NCI-H1694 (cell line): ENCODE data around the gene HSCB.
"Not testable (repeated sequence)": the region's sequence is repeated elsewhere in the genome, so short reads cannot be mapped to it uniquely, and the experiment has no call there.

Experiments used
- DNase-seq: peaks from one replicate; lab custom pipeline; 2025; lab: John Stamatoyannopoulos, UW

HSCB gene

DNA sequence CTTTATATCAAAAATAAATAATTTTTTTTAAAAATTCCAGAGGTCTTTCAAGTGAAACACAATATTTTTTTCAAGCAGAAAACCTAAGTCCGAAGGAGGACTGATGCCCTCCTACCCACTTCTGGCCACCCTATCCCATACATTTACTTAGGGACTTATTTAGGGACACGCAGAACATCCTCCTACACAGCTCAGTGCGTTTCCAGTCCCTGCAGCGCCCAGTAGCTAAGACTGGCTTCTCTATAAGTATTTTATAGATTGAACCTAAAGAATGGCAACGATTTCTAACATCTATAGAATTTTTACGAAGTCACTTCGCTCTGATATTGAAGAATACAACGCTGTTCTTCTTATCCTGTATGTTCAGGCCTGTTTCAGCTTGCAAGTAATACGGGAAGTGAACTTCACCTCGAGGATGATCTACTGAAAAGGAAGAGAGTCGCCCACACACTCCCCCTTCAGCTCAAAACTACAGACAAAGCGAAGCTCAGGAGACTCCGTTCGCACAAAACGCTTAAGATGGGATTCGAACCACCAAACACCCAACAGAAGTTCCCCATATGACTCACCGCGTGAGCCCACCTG is 547 bp upstream of the HSCB start:
- DNase-seq = peak; percentile 35

DNA sequence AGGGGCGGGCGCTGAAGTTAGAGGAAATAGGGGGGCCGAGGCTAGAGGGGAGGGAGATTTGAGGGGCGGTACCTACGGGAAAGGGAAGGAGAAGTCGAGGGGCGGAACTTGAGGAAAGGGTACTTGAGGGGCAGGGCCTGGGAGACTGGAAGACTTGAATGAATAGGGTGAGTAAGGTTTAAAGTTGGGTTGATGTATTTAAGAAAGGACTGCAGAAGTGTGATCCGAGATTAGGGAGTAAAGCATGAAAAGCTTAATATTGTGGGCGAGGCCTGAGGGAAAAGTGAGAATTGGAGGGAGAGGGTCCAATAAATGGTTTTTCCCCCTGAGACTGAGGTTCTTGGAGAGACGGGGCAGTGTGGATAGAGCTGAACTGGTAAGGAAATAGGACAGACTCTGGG is 723 bp downstream of the HSCB start:
- no peak for DNase-seq

DNA sequence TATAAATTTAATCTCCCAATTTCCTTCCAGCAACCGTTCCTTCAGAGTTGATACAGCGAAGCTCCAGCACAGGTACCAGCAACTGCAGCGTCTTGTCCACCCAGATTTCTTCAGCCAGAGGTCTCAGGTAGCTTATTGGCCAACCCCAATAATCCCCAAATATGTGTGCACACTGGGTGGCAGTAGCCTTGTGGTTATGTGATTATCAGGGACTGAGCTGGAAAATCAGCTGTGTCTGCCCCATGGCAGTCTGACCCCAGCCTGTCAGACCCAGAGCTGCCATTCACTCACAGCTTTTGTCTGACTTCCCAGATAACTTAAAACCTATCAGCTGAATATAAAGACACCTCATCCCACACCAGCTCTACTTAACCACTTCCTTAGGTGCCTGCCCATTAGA is 2.0 kb downstream of the HSCB start:
- DNase-seq = no peak

DNA sequence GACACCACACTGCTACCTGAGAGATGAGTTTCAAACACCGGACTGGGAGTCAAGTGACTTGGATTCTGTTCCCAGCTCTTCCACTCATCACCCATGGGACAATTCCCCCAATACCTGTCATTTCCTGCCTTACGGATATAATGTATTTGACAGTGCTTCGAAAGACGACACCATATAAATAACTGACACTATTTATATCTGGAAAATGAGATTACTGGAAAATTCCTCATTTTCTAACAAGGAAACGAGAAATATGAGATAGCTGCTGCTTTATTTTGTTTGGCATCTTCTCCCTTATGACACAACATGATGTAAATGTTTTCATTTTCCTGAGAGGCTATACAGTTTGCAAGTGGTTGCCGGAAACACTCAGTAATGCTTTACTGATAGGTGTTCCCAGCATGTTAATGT is 8.6 kb downstream of the HSCB start:
- DNase-seq = no peak

DNA sequence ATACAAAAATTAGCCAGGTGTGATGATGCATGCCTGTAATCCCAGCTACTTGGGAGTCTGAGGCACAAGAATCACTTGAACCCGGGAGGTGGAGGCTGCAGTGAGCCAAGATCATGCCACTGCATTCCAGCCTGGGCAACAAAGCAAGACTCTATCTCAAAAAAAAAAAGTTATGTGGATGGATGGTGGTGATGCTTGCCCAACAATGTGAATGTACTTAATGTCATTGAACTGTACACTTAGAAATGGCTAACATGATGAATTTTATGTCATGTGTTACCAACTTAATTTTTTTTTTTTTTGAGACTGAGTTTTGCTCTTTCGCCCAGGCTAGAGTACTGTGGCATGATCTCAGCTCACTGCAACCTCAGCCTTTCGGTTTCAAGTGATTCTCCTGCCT is 12.7 kb downstream of the HSCB start:
- not testable (repeated sequence) for DNase-seq

DNA sequence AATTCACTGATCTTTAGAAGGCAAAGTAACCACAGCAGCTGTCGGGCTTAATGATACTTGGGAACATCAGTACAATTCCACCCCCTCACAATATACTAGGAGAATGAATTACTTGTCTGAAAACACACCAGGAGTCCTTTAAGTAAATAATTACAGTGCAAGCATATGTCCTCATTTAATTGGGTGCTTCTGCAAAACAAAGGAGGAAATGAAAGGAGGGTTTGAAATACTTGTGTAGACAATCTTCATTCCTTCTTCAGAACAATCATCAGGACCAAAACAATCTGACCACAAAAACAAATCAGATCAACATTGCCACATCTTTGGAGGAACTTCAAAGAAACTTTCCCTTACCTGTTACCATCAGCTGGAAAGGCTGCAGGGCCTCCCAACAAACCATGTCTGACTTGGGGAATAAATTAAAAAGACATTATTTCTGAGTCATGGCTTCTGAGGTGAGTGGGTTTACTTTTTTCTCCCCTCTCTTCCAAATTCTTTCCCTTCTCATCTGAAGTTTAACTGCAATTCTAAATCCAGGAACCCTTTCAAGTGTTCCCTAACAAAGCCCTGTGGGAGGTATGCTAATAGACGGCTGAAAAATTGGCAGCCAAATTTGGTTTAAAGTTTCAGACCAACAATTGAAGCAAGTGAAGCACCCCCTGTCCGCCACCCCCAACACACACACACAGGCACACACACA is 18.2 kb downstream of the HSCB start:
- peak; percentile 5 for DNase-seq

DNA sequence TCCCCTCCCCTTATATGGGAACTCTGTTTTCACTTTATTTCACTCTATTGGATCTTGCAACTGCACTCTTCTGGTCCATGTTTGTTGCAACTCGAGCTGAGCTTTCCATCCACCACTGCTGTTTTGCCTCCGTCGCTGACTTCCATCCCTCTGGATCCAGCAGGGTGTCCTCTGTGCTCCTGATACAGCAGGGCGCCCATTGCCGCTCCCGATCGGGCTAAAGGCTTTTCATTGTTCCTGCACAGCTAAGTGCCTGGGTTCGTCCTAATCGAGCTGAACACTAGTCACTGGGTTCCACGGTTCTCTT is 19.6 kb downstream of the HSCB start:
- no peak for DNase-seq

DNA sequence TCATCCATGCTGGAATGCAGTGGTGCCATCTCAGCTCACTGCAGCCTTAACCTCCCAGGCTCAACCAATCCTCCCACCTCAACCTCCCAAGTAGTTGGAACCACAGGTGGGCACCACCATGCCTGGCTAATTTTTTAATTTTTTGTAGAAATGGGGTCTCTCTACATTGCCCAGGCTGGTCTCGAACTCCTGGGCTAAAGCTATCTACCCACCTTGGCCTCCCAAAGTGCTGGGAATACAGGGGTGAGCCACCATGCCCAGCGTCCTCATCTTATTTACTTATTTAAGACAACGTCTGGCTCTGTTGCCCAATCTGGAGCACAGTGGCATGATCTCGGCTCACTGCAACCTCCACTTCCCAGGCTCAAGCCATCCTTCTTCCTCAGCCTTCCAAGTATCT is 20.2 kb downstream of the HSCB start:
- not testable (repeated sequence) for DNase-seq

DNA sequence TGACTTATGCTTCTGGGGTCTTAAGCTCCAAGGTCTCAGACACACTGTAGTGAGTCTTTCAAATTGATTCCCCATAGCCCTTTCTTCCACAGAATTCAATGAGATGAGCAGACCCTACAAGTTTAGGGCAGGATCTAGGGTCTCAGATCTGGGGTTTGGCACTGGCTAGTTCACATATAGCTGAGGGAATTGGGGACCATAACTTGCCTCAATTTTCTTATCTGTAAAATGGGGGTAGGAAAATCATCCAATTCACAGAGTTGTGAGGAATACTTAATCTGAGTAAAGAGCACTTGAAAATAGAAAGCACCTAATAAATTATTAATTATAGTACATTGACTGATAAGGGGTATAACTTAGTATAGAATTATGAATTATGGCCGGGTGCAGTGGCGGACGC is 24.8 kb downstream of the HSCB start:
- no peak for DNase-seq

DNA sequence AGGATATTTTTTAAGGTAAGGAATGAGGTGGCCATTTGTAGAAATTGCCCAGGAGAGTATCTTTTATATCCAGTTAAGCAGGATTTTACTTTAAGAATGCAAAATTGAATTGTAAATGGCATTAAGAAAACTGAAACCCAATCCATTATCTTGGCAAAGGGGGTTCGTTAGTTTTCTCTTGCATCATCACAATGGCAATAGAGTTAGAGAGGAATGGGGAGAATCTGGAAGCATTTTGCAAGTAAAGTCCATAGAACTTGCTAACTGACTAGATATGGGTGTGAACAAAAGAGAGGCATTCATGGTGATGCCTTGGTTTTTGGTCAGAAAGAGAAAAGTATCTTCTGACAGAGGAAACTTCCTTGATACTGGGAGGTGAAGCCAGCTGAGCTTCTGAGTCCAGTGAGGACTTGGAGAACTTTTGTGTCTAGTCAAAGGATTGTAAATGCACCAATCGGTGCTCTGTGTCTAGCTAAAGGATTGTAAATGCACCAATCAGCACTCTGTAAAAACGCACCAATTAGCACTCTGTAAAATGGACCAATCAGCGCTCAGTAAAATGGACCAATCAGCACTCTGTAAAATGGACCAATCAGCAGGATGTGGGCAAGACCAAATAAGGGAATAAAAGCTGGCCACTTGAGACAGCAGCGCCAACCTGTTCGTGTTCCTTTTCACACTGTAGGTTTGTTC is 27.0 kb downstream of the HSCB start:
- DNase-seq = no peak

DNA sequence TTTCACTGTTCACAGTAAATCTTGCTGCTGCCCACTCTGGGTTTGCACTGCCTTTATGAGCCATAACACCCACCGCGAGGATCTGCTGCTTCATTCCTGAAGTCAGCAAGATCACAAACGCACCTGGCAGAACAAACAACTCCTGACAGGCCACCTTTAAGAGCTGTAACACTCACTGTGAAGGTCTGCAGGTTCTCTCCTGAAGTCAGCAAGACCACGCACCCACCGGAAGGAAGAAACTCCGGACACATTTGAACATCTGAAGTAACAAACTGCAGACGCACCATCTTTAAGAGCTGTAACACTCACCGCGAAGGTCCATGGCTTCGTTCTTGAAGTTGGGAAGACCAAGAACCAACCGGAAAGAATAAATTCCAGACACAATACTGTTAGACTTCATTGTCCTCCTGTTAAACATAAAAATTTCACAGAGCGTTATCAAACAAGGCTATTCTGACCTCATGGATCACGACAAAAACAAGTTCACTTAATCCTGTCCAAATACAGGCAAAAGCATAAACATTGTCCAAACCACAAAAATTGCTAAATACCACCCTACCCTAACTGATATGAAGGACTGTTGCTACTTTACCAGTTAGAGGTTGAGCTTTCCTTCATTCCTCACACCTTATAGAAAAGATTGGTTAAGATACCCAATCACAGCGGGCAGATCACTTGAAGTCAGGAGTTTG is 27.7 kb downstream of the HSCB start:
- no peak for DNase-seq

DNA sequence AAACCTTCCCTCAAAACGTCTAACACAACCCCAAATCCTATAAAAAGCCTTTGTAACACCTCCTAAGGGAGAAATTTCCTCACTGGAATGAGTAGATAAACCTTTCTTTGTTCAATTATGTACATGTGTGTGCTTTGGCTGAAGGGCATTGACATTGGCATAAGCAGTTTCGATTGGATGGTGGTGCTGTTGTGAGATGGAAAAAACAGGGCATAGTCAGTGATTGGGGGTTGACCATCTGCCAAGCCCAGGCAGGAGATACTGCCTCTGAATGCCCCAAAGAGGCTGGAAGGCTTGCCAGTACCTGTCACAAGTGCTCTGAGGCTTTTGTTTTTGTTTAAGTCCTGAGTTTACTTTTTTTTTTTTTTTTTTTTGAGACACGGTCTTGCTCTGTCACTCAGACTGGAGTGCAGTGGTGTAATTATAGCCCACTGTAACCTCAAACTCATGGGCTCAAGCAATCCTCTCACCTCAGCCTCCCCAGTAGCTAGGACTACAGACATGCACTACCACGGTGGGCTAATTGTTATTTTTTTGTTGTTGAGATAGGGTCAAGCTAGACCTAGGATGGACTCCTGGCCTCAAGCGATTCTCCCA is 29.5 kb downstream of the HSCB start:
- DNase-seq = peak; percentile 4

DNA sequence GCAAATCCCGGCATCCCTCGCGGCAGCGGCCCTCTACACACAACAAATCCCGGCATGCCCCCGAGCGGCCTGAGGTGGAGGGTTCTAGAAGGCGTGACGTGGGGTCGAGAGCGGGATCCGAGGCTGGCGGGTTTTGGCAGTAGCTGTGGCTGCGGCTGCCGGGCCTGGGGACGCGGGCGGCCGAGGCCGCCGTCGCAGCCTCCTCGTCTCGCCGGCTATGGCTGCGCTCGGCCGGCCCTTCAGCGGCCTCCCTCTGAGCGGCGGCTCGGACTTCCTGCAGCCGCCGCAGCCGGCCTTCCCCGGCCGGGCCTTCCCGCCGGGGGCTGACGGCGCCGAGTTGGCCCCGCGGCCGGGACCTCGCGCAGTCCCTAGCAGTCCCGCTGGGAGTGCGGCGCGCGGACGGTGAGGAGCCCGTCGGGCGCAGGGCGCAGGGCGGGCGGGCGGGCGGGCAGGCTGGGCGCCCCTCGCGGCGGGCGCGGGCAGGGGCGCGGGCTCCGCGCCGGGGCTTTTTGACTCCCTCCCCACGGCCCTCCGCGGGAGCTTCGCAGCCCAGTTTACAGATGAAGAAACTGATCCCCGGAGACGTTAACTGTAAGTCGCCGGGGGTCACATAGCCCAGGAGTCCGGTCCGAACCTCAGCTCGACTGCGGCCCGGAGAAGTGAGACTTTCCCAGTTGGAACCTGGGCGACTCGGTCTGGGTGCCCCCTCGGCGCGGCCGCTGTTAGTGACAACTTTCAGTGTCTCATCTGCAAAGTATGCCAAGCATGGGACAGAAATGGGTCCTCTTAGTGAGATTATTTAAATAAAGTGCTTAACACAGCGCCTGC is 31.0 kb downstream of the HSCB start, which contains the start of gene CCDC117:
CCDC117 (plus strand) TSS at position 63 of the 828 bp plus-strand sequence; CDS start at position 218, 155 bp downstream.
- DNase-seq = peak; percentile 67

DNA sequence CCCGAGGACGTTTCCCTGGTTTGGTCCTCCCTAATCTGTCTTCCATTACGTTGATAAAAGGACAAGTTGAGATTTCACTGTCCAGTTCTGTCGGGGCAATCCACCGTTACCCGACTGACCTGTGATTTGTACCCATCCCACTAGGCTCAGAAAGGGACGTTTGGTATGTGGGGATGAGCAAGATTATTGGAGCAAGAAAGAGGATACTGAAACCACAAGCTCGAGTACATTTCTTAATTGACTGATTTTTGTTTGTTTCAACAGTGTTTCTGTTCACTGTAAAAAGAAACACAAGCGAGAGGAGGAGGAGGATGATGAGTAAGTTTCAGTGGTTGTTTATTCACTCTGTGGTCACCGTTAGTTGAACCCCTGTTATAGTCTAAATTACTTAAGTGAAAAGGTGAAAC is 31.6 kb downstream of the HSCB start:
- DNase-seq = no peak

DNA sequence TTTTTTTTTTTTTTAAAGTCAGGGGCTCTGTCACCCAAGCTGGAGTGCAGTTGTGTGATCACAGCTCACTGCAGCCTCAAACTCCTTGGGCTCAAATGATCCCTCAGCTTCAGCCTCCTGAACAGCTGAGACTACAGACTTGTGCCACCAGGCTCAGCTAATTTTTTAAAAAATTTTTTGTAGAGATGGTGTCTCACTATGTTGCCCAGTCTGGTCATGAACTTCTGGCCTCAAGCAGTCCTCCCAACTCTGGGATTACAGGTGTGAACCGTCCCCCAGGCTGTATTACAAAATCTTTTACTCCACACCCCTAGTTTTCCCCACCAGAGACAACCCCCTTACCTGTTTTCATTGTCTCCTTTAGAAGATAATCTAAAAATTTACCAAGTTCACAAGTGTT is 32.5 kb downstream of the HSCB start:
- no peak for DNase-seq

DNA sequence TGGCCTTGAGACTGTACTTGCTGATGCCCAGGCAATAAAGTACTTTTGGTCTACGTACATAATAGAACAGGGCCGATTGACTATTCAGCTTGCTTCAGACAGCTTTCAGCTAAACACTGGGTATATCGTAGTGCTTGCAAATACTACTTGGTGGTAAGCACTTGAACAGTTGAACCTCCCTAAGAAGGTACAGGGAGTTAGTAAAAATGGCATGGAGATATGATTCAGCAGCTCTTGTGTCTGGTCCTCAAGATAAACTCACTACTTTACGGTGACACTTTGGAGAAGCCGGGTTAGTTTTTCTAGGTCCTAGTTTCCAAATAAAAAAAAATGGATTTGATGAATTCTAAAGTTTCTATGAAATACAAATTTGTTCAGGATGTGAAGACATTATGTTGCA is 38.0 kb downstream of the HSCB start:
- no peak for DNase-seq

DNA sequence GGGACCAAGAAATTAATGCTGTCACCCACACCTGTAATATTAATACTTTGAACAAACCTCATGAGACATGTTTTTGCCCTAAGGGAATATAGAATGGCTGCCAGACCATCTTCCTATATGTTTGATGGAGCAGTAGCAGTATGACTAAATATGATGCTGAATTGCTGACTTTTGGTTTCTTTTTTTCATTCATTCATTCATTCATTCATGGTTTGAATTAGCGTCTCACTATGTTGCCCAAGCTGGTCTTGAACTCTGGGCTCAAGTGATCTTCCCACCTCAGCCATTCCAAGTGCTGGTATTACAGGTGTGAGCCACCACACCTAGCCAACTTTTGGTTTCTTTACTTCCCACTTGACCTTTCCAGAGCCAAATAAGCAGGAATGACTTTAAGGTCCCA is 38.5 kb downstream of the HSCB start:
- DNase-seq = no peak

DNA sequence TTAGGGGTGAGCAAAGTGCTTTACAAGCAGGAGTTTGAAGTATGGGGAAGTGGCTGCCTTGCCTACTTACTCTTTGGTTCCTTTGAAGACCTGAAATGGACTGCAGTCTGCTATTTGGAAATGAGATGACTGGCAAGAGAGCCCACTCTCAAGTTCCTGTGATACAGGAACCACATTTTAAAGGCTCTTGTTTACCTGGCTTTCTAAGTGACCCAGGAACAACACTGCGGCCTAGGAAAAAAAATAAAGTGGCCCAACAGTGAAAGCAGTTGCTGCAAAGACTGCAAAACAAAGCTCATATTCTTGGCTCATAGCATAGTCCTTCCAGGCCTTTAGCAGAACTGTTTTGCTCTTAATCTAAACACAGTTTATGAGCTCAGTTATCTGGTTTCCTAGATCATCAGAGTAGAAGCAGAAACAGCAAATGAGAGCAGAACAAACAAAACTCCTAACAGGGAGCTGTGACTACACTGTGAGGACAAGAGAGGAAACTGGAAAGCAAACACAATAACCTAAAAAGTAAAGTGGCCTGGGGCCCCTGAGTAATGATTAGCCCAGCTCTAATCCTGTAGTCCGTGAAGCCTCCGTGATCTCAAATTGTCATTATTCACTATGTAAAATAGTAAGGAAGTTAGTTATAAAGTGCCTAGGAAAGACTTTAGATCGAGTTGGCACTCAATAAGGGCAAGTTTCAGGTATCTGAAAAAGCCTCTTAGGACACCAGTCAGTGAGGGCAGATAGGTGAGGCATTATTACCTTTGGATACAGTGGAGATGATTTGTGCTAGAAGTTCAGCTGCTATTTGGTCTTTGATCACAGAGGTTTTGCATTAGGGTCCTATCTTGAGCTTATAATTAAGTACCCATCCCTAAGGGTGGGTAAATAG is 42.2 kb downstream of the HSCB start:
- DNase-seq = no peak

DNA sequence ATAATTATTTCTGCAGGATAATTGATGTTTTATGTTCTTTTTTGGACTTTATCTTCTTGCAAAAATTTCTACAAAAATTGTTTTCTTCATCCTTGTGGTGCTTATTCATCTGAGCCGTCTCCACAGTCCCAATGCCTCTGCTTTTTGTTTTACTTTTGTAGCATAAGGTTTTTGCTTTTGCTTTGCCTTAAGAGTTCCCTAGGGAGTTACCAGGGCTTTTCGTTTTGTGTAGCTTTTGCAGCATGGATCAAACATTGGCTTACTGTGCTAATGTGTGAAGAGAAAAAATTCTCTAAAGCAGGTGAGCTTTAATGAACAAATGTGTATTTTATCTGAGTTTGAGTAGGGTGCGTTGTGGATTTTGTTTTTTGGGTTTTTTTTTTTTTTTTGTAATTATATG is 46.8 kb downstream of the HSCB start:
- no peak for DNase-seq

DNA sequence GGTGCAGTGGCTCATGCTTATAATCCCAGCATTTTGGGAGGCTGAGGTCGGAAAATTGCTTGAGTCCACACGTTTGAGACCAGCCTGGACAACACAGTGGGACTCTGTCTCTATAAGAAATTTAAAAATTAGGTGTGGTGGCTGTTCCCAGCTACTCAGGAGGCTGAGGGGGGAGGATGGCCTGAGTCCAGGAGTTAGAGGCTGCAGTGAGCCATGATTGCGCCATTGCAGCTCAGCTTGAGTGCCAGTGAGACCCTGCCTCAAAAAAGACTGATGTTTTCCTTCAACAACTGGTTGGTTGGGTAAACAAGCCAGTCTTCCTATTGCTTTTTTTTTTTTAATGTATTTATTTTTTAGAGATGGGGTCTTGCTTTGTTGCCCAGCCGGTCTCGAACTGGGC is 49.3 kb downstream of the HSCB start:
- no peak for DNase-seq
